ENCODE results near the gene ZNF536. TPM values are rescaled to one million over a fixed set of nuclear protein-coding genes. Genes with fewer than 3 reads are reported as not detected.

The ZNF536 gene
- total RNA-seq, 1 experiment from 2014 or later, result 2.9 TPM

DNA sequence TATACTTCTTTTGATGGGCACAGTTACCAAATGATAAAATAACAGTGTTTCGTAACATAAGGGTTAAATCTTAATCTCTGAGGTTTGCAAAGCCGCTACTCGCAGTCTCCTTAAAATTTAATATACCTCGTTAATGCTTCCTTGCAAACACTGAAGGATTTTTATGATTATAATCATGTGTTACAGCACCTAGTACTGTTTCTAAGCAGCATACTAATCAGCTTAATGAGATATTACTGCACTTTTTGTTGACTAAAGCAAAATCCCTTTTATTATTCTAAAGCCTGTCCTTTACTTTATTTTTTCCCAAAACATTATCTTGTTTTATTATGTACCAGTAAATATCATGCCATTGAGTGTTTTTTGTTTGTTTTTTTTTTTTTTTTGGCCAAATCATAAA lies 70.5 kb downstream of the ZNF536 start:
- ChIA-PET CTCF (interaction anchor here (0.7 kb wide), 1 partner anchor 12 kb away, joined by 7 read pairs; no protein-coding TSS in a partner anchor), POLR2A (ENCODE audit: low non-redundant PET) (no interaction called here)
- H3K27ac ChIP-seq (ENCODE audit: low read depth, low read length, poor library complexity, severe bottlenecking), result no peak overlapping the region
- intact Hi-C loops (cut with micrococcal nuclease; ENCODE audit: unreplicated experiment), result no loop called here
- no peaks in the 10 kb centered on the region for H3K27me3 ChIP-seq (replicated peaks; ENCODE audit: insufficient read depth, low read depth, low read length, poor library complexity)
- H3K9me3 ChIP-seq (ENCODE audit: low read depth, low read length, poor library complexity, severe bottlenecking), result no peaks in the 10 kb centered on the region
- H3K4me1 ChIP-seq (ENCODE audit: insufficient read depth, low read length, poor library complexity, severe bottlenecking), result peaks cover 20% of the 10 kb centered on the region
- TF ChIP-seq EZH2 (IDR thresholded peaks at IDR 0.05; ENCODE audit: borderline replicate concordance, low read depth, low read length, poor library complexity, severe bottlenecking) (no peak), CTCF (conservative IDR thresholded peaks at IDR 0.05; ENCODE audit: low read depth, low read length) (no peak)
- no peak overlapping the region for H3K4me3 ChIP-seq (ENCODE audit: low read depth, low read length, poor library complexity, severe bottlenecking)
- no peaks in the 10 kb centered on the region for H3K36me3 ChIP-seq (ENCODE audit: insufficient read depth, low read length, poor library complexity, severe bottlenecking)
- no TSS peak for BruUV-seq (replicated peaks)
- no peak for DNase-seq (ENCODE audit: low spot score)

- CTCF ChIA-PET, result no interaction called here
Observed at GRCh38 chr19:30443531-30444252, 71.5 kb downstream of the ZNF536 start.

DNA sequence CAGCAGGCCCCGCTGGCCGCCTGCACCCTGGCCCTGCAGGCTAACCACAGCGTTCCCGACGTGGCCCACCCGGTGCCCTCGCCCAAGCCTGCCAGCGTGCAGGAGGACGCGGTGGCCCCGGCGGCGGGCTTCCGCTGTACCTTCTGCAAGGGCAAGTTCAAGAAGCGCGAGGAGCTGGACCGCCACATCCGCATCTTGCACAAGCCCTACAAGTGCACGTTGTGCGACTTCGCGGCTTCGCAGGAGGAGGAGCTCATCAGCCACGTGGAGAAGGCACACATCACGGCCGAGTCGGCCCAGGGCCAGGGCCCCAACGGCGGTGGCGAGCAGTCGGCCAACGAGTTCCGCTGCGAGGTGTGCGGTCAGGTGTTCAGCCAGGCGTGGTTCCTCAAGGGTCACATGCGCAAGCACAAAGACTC lies 72.1 kb downstream of the ZNF536 start:
- Histone ChIP-seq H3K27me3 (replicated peaks; ENCODE audit: insufficient read depth, low read depth, low read length, poor library complexity) (no peaks in the 10 kb centered on the region), H3K4me1 (ENCODE audit: insufficient read depth, low read length, poor library complexity, severe bottlenecking) (peaks cover 36% of the 10 kb centered on the region), H3K36me3 (ENCODE audit: insufficient read depth, low read length, poor library complexity, severe bottlenecking) (no peaks in the 10 kb centered on the region), H3K9me3 (ENCODE audit: low read depth, low read length, poor library complexity, severe bottlenecking) (no peaks in the 10 kb centered on the region), H3K27ac (ENCODE audit: low read depth, low read length, poor library complexity, severe bottlenecking) (no peak overlapping the region), H3K4me3 (ENCODE audit: low read depth, low read length, poor library complexity, severe bottlenecking) (no peak overlapping the region)
- no peak for DNase-seq (ENCODE audit: low spot score)
- TF ChIP-seq CTCF (conservative IDR thresholded peaks at IDR 0.05; ENCODE audit: low read depth, low read length), result no peak
- no peak for TF ChIP-seq EZH2 (IDR thresholded peaks at IDR 0.05; ENCODE audit: borderline replicate concordance, low read depth, low read length, poor library complexity, severe bottlenecking)
- intact Hi-C loops (cut with micrococcal nuclease; ENCODE audit: unreplicated experiment), result no loop called here
- ChIA-PET POLR2A (ENCODE audit: low non-redundant PET) (no interaction called here), CTCF (no interaction called here)
- BruUV-seq (replicated peaks), result no TSS peak

More at GRCh38 chr19:30443531-30444252, 71.5 kb downstream of the ZNF536 start:
- Histone ChIP-seq H3K27me3 (replicated peaks; ENCODE audit: insufficient read depth, low read depth, low read length, poor library complexity) (no peaks in the 10 kb centered on the region), H3K9me3 (ENCODE audit: low read depth, low read length, poor library complexity, severe bottlenecking) (no peaks in the 10 kb centered on the region), H3K4me1 (ENCODE audit: insufficient read depth, low read length, poor library complexity, severe bottlenecking) (peaks cover 30% of the 10 kb centered on the region), H3K36me3 (ENCODE audit: insufficient read depth, low read length, poor library complexity, severe bottlenecking) (no peaks in the 10 kb centered on the region), H3K4me3 (ENCODE audit: low read depth, low read length, poor library complexity, severe bottlenecking) (no peak overlapping the region), H3K27ac (ENCODE audit: low read depth, low read length, poor library complexity, severe bottlenecking) (no peak overlapping the region)
- BruUV-seq (replicated peaks), result no TSS peak
- intact Hi-C loops (cut with micrococcal nuclease; ENCODE audit: unreplicated experiment), result no loop called here
- POLR2A ChIA-PET (ENCODE audit: low non-redundant PET), result no interaction called here
- TF ChIP-seq EZH2 (IDR thresholded peaks at IDR 0.05; ENCODE audit: borderline replicate concordance, low read depth, low read length, poor library complexity, severe bottlenecking) (no peak), CTCF (conservative IDR thresholded peaks at IDR 0.05; ENCODE audit: low read depth, low read length) (no peak)
- DNase-seq (ENCODE audit: low spot score), result no peak
